Epithelial cell of proximal tubule (primary cell): ENCODE measurements around the gene MIER2. TPM values are rescaled to one million over a fixed set of nuclear protein-coding genes. Genes with fewer than 3 reads are reported as not detected.

Source experiments
- DNase-seq: peaks from one replicate; pipeline ENCODE4 v3.0.0-alpha.2; 2011; ENCODE audit warnings: low read depth
- H3K4me3 ChIP-seq: 2 replicates; pipeline ENCODE4 v1.5.1; 2011; ENCODE audit warnings: low read depth, mild to moderate bottlenecking, low read length
- CTCF ChIP-seq: conservative IDR thresholded peaks from 2 replicates; pipeline ENCODE4 v1.5.1; 2012; ENCODE audit warnings: low read depth, mild to moderate bottlenecking, low read length
- total RNA-seq: library from RNA; depleted of rRNA; stranded (reverse); fragments of >200 nt; gene quantifications from 2 replicates; pipeline ENCODE4 v1.2.3, GENCODE V29; 2015

MIER2 gene
- total RNA-seq, 1 donor from 2014 or later, result 21.3 TPM

- no peak for TF ChIP-seq CTCF
- DNase-seq, result no peak
- no peak overlapping the region for H3K4me3 ChIP-seq
Observed at GRCh38 chr19:306151-306900, 38.3 kb downstream of the MIER2 start.

GRCh38 chr19:305240-306150, 39.1 kb downstream of the MIER2 start:
- TF ChIP-seq CTCF, result no peak
- no peak for DNase-seq
- H3K4me3 ChIP-seq, result no peak overlapping the region

- no peak overlapping the region for H3K4me3 ChIP-seq
- no peak for DNase-seq
- no peak for TF ChIP-seq CTCF
Observed at GRCh38 chr19:296476-297225, 47.9 kb downstream of the MIER2 start.

- no peak for DNase-seq
- no peak overlapping the region for H3K4me3 ChIP-seq
- no peak for TF ChIP-seq CTCF
Observed at GRCh38 chr19:295687-296370, 48.8 kb downstream of the MIER2 start.

GRCh38 chr19:294946-295686, 49.5 kb downstream of the MIER2 start:
- DNase-seq, result no peak
- peak; percentile 61 for TF ChIP-seq CTCF
- H3K4me3 ChIP-seq, result no peak overlapping the region

GRCh38 chr19:294341-294945, 50.2 kb downstream of the MIER2 start:
- DNase-seq, result no peak
- H3K4me3 ChIP-seq, result no peak overlapping the region
- no peak for TF ChIP-seq CTCF
